Uterus (tissue), 2 donors: ENCODE measurements around the gene FHIP2A.

Experiments used
- CTCF ChIP-seq, 4 experiments: fragments of 200-600 bp in 2 of 4; fragments of 450-650 bp in 2 of 4; sonication (generic) in 2 of 4; IDR thresholded peaks; one replicate each; pipeline ENCODE4 v1.5.1; 2016 to 2019; ENCODE audit warnings: antibody characterized with exemption in 4 of 4, mild to moderate bottlenecking in 2 of 4, moderate library complexity in 1 of 4
- POLR2A ChIP-seq, 2 donors: fragments of 450-650 bp; IDR thresholded peaks; one replicate each; pipeline ENCODE4 v1.6.1; 2016; ENCODE audit warnings: antibody characterized with exemption in 2 of 2, mild to moderate bottlenecking in 1 of 2, moderate library complexity in 1 of 2

DNA sequence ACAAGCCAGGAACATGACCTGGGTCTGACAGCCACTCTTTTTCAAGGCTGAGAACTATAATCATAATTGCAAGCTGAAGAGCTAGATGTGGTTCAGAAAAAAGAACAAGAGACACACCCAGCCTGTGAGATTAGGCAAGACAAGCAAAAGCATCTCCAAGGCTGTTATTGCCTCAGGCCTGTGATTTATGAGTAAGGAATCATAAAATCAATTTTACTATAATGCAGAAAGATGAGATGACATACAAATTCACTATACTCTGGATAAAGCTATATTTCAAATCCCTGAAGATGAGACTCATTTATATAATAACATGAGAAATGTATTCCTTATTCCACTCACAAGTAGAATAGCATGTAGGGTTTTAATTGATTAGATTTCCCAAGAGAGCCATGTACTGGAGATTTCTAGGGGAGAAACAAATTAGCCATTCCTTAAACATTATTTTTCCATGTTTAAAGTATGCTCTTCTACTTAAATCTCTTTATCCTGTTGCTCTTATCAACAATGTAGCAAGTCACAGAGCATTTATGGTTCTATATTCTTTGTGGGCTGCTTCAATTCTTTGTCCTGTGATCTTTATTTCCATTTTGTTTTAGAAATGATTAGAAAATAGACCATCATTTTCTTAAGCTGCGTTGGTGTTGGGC, 47.4 kb downstream of the FHIP2A start:
- TF ChIP-seq POLR2A (IDR thresholded peaks at IDR 0.05): no peak
- no peak for TF ChIP-seq CTCF (IDR thresholded peaks at IDR 0.05)
